Measurements from ENCODE around the gene AMHR2.
A peak's percentile ranks its signal among the peaks of the same experiment; 100 is the strongest.
"Not testable (repeated sequence)": the region's sequence is repeated elsewhere in the genome, so short reads cannot be mapped to it uniquely, and the experiment has no call there.

The AMHR2 gene

DNA sequence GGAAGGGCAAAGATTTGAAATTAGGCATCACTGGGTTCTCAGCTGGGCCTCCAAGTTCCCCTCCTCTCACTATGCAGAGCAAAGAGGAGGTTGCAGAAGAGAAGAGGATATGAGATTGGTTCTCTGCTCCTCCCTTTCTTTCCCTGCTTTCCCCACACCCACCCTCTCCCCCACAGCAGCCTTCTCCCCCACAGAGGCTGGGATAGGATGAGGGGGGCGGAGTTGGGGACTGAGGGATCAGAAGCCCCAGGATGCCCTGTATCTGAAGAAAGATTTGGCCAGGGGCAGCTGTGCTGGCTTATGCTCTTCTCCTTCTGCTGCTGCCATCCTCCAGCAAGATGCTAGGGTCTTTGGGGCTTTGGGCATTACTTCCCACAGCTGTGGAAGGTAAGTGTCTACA is at the start of gene AMHR2:
AMHR2 (plus strand) TSS at position 259 of the 400 bp plus-strand sequence; CDS start at position 339, 80 bp downstream.
- no peak for DNase-seq (ENCODE audit: low spot score)
- FAIRE-seq: no peak

DNA sequence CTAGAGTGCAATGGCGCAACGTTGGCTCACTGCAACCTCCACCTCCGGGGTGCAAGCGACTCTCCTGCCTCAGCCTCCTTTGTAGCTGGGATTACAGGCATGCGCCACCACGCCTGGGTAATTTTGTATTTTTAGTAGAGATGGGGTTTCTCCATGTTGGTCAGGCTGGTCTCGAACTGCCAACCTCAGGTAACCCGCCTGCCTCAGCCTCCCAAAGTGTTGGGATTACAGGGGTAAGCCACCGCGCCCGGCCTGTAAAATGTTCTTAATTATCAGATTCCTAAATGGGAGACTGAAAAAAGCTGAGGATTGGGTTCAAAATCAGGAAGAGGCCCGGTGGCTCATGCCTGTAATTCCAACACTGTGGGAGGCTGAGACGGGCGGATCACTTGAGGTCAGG is 49.4 kb upstream of the AMHR2 start:
- DNase-seq (ENCODE audit: low spot score); FAIRE-seq: not testable (repeated sequence)

DNA sequence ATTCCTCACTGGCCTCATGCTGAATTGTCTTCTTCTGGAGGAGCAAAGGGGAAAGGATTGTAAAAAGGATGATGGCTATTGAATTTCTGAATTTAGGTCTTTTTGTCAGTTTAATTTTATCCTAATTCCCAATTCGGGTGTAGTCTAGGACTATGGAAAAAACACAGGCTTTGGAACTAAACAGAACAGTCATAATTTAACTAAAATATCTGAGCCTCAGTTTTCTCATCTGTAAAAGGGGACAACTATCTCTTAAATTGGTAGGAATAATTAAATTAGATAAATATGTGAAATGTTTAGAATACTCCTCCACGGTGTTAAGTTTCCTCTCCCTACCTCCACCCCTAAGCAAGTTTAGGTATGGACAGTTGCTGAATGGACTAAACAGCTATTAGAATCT is 46.9 kb upstream of the AMHR2 start:
- no peak for DNase-seq (ENCODE audit: low spot score)
- FAIRE-seq: no peak

DNA sequence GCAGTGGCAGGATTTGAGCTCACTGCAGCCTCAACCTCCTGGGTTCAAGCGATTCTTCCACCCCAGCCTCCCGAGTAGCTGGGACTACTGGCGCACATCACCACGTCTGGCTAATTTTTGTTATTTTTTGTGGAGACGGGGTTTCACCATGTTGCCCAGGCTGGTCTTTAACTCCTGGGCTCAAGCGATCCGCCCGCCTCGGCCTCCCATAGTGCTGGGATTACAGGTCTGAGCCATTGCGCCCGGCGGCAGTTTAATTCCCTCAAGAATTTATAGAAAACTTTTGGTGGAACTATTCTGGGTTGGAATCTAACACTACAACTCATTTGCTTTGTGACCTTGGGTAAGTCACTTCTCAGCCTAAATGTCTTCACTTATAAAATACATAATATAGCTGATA is 45.4 kb upstream of the AMHR2 start:
- FAIRE-seq: no peak

DNA sequence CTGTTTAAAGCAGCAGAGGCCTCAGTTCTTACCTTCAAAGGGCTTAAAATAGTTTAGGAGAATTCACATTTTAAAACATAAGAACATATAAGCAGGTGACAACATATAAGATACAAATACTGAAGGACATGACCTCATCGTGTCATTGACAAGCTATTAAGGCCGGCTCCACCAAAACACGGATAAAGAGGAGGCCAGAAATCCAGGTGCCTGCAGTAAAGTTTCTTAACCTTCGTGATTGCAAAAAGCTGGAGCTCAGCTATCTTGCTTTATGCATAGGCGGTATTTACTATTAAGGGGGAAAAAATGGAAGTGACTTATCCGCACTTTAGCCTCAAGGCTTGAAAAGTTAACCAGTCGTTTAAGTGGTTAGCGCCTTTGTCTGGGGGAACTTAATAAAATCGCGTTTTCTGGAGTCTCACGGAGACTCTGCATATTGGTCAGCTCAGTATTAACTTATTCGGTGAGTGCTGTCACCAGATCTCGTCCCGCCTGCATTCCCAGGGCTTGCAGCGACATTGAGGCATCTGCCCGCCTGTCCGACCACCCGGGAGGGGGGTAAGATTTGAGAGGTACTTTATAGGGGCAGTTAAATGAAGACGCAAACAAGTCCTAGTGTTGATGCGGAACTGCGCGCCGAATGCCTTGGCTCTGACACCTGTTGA is 44.8 kb upstream of the AMHR2 start:
- DNase-seq (ENCODE audit: low spot score): no peak
- FAIRE-seq: no peak

More for the DNA sequence above, 45.4 kb upstream of the AMHR2 start:
- no peak for DNase-seq (ENCODE audit: low spot score)

DNA sequence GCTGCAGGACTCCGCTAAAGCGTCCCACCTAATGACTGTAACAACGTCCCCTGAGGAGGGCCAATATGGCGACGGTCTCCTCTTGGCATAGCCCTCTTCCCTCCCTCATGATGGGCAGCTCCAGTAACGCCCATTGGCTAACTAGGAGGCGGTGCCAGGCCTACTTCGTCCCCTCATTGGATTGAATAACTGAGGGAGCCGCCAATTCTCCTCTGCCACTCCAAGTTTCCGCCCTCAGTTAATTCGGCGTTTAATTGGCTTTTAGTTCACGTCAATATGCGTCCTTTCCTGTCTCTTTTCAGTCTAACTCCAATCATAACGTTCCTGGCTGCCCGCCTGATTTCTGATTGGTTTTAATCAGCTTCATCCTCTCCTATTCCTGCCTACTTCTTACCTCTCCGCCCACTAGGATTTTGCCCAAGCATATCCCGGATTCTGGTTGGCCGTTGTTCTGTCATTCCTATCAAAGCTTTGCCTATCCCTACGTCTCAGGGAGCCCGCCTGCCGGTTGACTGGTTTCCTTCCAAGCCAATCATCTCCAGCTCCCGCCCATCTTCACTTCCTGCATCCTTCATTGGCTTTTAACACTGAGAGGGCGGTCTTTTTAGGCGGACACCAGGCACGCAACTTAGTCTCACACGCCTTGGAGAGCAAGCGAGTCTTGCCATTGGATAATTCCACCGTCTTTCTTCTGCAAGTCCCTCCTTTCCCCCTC is 44.1 kb upstream of the AMHR2 start:
- peak; percentile 20 for FAIRE-seq
- DNase-seq (ENCODE audit: low spot score): peak; percentile 94

DNA sequence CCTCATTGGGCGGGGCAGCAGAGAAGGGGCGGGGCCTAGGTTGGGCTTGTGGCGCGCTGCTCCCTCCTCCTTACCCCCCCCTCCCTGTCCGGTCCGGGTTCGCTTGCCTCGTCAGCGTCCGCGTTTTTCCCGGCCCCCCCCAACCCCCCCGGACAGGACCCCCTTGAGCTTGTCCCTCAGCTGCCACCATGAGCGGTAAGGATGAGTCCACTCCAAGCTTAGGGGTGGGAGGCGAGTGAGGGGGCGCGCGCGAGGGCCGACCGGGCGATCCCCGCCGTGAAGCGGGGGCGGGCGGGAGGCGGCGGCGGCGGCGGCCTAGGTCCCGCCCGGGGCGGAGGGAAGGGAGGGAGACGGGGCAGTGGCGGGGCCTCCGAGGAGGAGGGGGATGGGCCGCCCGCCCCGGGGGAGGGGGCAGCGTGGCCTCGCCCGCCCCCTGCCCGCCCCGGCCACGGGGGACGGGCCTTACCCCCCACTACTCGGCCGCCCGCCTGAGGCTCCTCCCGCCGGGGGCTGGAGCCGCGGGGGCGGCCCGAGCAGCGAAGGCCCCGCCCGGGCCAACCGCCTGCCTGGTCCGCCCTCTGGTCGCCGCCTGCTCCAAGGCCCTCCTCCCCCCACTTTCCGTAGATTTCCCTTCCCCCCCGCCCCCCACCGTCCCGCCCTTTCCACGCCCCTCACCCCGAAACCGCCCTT is 43.4 kb upstream of the AMHR2 start, which contains the start of gene SP1:
SP1 (plus strand) TSS at position 73 of the 690 bp plus-strand sequence; CDS start at position 189, 116 bp downstream.
- FAIRE-seq (peak; percentile 27), DNase-seq (ENCODE audit: low spot score) (peak; percentile 96)

DNA sequence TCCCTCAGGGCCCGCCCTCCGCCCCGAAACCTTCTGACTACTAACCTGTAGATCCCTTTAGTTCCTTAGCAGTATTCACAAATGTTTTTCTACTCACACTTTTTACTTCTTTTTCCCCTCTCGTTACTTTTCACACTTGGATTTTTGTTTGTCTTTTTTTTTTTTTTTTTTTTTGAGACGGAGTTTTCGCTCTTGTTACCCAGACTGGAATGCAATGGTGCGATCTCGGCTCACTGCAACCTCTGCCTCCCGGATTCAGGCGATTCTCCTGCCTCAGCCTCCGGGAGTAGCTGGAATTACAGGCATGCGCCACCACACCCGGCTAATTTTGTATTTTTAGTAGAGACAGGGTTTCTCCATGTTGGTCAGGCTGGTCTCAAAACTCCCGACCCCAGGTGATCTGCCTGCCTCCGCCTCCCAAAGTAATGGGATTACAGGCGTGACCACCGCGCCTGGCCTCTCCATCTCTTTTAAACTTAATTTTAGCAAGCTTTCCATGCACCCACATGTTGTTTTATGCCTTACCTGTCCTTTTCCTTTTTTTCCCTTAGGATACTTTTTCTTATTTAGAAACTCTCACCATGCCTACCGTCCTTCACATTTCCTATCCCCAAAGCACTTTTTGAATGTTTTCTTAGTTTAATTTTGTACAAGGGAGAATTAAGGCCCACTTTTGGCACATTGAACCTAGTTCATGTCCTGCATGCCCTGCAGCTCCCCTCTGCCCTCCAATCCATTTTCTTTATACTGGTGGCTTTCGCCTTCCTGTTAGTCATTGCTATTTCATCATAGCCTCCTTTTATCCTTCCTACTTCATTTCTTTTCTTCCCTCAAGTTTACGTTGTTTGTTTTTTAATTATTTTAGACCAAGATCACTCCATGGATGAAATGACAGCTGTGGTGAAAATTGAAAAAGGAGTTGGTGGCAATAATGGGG is 42.6 kb upstream of the AMHR2 start:
- DNase-seq (ENCODE audit: low spot score) (no peak), FAIRE-seq (no peak)

DNA sequence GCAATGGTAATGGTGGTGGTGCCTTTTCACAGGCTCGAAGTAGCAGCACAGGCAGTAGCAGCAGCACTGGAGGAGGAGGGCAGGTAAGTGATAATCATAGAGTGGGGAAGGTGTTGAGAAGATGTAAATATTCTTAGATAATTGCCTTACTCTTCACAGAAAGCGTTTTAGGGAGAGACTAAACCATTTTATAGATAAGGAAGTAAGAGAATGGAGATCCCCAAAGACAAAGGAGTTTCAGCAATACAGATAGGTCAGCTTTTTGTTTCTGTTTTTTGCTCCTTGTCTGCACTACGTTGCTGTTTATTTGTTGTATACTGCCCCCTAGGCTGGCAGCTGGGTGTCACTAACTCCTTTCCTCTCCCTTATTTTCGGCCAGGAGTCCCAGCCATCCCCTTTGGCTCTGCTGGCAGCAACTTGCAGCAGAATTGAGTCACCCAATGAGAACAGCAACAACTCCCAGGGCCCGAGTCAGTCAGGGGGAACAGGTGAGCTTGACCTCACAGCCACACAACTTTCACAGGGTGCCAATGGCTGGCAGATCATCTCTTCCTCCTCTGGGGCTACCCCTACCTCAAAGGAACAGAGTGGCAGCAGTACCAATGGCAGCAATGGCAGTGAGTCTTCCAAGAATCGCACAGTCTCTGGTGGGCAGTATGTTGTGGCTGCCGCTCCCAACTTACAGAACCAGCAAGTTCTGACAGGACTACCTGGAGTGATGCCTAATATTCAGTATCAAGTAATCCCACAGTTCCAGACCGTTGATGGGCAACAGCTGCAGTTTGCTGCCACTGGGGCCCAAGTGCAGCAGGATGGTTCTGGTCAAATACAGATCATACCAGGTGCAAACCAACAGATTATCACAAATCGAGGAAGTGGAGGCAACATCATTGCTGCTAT is 41.7 kb upstream of the AMHR2 start:
- FAIRE-seq (no peak), DNase-seq (ENCODE audit: low spot score) (no peak)

DNA sequence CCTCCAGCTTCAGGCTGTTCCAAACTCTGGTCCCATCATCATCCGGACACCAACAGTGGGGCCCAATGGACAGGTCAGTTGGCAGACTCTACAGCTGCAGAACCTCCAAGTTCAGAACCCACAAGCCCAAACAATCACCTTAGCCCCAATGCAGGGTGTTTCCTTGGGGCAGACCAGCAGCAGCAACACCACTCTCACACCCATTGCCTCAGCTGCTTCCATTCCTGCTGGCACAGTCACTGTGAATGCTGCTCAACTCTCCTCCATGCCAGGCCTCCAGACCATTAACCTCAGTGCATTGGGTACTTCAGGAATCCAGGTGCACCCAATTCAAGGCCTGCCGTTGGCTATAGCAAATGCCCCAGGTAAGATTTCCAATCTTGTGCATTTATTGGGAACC is 40.4 kb upstream of the AMHR2 start:
- DNase-seq (ENCODE audit: low spot score) (no peak), FAIRE-seq (no peak)

DNA sequence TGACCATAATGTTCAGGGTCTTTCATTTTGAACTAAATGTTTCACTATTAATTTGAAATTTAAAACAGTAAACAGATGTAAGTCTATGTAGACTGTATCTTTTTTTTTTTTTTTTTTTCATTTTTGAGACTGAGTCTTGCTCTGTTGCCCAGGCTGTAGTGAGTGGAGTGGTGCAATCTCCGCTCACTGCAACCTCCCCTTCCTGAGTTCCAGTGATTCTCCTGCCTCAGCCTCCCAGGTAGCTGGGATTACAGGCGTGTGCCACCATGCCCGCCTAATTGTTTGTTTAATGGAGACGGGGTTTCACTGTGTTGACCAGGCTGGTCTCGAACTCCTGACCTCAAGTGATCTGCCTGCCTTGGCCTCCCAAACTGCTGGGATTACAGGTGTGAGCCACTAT is 37.3 kb upstream of the AMHR2 start:
- DNase-seq (ENCODE audit: low spot score); FAIRE-seq: not testable (repeated sequence)

DNA sequence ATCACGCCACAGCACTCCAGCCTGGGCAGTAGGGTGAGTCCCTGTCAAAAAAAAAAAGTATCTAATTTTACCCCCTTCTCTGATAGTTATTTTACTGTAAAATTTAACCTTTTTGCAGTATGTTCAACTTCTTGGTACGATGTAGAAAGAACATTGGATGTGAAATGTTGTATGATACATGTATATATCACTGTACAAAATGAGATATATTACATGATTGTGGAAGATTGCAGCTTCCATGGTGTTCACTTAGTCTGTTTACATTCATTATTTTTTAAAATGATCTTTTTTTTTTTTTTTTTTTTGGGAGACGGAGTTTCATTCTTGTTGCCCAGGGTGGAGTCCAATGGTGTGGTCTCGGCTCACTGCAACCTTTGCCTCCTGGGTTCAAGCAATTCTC is 34.7 kb upstream of the AMHR2 start:
- DNase-seq (ENCODE audit: low spot score): no peak
- no peak for FAIRE-seq

DNA sequence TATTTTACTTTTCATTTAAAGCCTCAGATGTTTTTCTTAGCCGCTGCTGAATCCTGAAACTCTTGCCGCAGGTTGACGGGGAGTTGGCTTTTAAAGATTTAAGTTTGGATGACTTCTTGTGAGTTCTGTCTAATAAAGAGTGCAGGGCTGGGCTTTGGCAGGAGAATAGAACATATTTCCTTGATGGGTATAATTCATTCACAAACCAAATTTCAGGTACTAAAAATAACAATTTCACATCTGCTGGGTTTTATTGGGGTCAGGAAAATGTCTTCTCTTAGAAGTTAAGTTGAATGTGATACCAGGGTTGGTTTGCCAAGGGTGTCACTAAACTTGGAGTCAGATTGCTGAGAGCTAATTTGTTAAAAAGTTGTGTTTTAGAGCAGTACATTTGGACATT is 34.0 kb upstream of the AMHR2 start:
- no peak for DNase-seq (ENCODE audit: low spot score)
- FAIRE-seq: no peak

DNA sequence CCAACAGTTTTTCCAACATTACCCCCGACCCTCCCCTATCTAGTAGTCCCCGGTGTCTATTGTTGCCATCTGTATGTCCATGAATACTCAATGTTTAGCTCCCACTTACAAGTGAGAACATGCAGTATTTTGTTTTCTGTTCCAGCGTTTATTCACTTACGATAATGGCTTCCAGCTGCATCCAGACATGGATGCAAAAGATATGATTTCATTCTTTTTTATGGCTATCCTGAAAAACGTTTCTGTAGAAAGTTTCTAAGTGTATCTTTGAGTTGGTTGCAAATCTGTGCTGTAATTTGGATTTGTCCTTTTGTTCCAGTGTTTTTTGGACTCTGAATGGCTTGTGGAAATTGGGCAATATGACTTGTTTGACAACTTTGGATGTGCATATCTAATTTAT is 31.9 kb upstream of the AMHR2 start:
- no peak for DNase-seq (ENCODE audit: low spot score)
- FAIRE-seq: no peak

DNA sequence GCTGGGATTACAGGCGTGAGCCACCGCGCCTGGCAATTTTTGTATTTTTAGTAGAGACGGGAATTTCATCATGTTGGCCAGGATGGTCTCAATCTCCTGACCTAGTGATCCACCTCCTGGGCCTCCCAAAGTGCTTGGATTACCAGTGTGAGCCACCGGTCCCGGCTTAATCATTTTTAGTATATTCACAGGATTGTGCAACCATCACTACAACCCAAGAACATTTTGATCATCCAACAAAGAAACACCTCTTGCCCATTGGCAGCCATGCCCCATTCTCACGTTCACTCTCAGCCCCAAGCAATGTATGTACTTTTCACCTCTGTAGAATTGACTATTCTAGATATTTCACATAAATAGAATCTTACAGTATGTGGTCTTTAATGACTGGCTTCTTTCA is 23.8 kb upstream of the AMHR2 start:
- DNase-seq (ENCODE audit: low spot score): no peak
- no peak for FAIRE-seq

DNA sequence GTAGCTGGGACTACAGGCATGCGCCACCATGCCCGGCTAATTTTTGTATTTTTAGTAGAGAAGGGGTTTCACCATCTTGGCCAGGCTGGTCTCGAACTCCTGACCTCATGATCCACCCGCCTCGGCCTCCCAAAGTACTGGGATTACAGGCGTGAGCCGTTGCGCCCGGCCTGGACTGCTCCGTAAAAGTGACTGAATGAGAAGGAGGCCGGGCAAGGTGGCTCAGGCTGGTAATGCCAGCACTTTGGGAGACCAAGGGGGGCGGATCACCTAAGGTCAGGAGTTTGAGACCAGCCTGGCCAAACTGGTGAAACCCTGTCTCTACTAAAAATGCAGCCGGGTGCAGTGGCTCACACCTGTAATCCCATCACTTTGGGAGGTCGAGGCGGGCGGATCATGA is 21.3 kb upstream of the AMHR2 start:
- FAIRE-seq: not testable (repeated sequence)

DNA sequence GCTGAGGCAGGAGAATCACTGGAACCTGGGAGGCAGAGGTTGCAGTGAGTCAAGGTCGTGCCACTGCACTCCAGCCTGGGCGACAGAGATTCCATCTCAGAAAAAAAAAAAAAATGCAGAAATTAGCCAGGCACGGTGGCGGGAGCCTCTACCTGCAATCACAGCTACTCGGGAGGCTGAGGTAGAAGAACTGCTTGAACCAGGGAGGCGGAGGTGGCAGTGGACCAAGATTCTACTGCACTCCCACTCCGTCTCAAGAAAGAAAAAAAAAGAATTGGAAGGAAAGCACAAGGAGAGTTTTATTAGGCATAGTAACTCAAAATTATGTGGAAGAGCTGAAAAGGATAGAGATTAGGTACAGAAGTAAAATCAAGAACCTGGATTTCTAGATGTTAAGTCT is 20.8 kb upstream of the AMHR2 start:
- FAIRE-seq: no peak
- no peak for DNase-seq (ENCODE audit: low spot score)

More for the DNA sequence above, 21.3 kb upstream of the AMHR2 start:
- DNase-seq (ENCODE audit: low spot score): not testable (repeated sequence)

DNA sequence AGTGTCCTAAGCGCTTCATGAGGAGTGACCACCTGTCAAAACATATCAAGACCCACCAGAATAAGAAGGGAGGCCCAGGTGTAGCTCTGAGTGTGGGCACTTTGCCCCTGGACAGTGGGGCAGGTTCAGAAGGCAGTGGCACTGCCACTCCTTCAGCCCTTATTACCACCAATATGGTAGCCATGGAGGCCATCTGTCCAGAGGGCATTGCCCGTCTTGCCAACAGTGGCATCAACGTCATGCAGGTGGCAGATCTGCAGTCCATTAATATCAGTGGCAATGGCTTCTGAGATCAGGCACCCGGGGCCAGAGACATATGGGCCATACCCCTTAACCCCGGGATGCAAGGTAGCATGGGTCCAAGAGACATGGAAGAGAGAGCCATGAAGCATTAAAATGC is 12.7 kb upstream of the AMHR2 start:
- FAIRE-seq (no peak), DNase-seq (ENCODE audit: low spot score) (no peak)

DNA sequence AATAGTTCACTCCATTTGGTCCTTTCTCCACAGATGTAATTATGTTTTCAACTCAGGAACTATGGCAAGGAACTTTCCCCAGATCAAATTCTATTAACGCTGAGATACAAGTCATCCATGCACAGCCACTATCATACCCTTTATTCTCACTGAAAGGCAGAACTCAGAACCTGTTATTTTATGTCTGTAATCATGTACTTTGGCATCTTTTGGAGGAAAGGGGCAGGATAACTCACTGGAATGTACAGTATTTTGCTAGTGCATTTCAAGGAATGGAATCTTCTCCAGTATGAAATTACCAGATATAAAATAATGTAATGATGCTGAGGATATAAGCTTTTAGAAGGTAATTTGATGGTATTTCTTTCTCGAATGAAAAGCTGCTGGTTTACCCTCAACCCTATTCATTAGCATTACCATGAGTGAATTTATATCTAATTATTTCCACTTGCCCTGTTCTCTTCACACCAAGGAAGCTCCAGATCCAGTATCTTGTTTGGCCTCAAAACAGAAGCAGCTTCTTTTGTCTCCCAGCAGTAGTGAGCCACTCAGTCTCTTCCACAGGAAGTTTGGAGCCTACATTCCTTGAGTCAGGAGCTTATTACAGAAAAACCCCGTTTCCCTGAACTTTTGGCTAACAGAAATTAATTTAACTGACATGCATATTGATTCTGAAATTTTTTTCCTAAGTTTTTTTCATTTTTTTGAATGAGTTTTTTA is 10.0 kb upstream of the AMHR2 start:
- no peak for DNase-seq (ENCODE audit: low spot score)
- FAIRE-seq: no peak

Measured in urothelium cell line (cell line).